A549 (cell line): ENCODE data around the gene GLE1. TPM values are rescaled to one million over a fixed set of nuclear protein-coding genes. Genes with fewer than 3 reads are reported as not detected.

Source experiments
- ATAC-seq, 2 experiments: fragments of 200-7000 bp in 1 of 2; fragments of >200 bp in 1 of 2; cut with Nextera tagmentation in 1 of 2; cut with Tn5 transposase in 1 of 2; 3 replicates each; pipeline versions ENCODE4 v1.8.0 to v1.9.1; 2018 to 2020; ENCODE audit warnings: mild to moderate bottlenecking in 1 of 2, moderate library complexity in 1 of 2
- CTCF ChIA-PET: fragments of 300-600 bp; sonication (Branson Sonifier 250); formaldehyde crosslinking; extraction: SDS; loops from one replicate; lab custom pipeline; 2021; ENCODE audit warnings: antibody characterized with exemption, inconsistent platforms; lab: Yijun Ruan, JAX
- POLR2A ChIA-PET: fragments of 350-600 bp; formaldehyde crosslinking; extraction: SDS; loops from one replicate; lab custom pipeline; 2021; ENCODE audit warnings: antibody characterized with exemption, inconsistent platforms; lab: Yijun Ruan, JAX
- DNase-seq, 2 experiments: peaks; one replicate each; pipeline versions ENCODE4 v3.0.0 to v3.0.0-alpha.2; 2011 to 2016; ENCODE audit warnings: low read depth in 1 of 2, low spot score in 1 of 2
- FAIRE-seq: peaks from 2 replicates; lab custom pipeline; 2011; peaks lifted over from hg19 to GRCh38; lab: Jason Lieb, UNC
- H3K27ac ChIP-seq, 2 experiments: fragments of >200 bp; sonication (Bioruptor Twin); formaldehyde crosslinking; 3 replicates each; pipeline ENCODE4 v1.5.1; 2016 to 2017
- H3K4me1 ChIP-seq: fragments of >200 bp; sonication (Bioruptor Twin); formaldehyde crosslinking; 3 replicates; pipeline ENCODE4 v1.6.1; 2016
- H3K4me2 ChIP-seq: fragments of >200 bp; sonication (Bioruptor Twin); formaldehyde crosslinking; 3 replicates; pipeline ENCODE4 v1.6.1; 2016
- H3K4me3 ChIP-seq: fragments of >200 bp; sonication (Bioruptor Twin); formaldehyde crosslinking; 3 replicates; pipeline ENCODE4 v1.5.1; 2016
- H3K9me3 ChIP-seq: fragments of >200 bp; sonication (Bioruptor Twin); formaldehyde crosslinking; 3 replicates; pipeline ENCODE4 v1.6.1; 2016
- ATOH8 ChIP-seq: fragments of 250-450 bp; sonication (Bioruptor Pico); IDR thresholded peaks from 2 replicates; pipeline ENCODE4 v1.5.0; 2020; ENCODE audit warnings: low read depth, mild to moderate bottlenecking, moderate library complexity
- CEBPB ChIP-seq, 2 experiments: fragments of >200 bp in 1 of 2; sonication (Bioruptor Twin) in 1 of 2; formaldehyde crosslinking in 1 of 2; IDR thresholded peaks; 2 replicates each; pipeline ENCODE4 v1.6.1; 2012 to 2016
- E2F6 ChIP-seq: IDR thresholded peaks from 2 replicates; pipeline ENCODE4 v1.6.1; 2012; ENCODE audit warnings: low read depth, borderline replicate concordance
- EHF ChIP-seq: fragments of 250-450 bp; sonication (Bioruptor Pico); IDR thresholded peaks from 2 replicates; pipeline ENCODE4 v1.5.0; 2020; ENCODE audit warnings: mild to moderate bottlenecking
- EHMT2 ChIP-seq: fragments of 200-600 bp; sonication (generic); IDR thresholded peaks from 2 replicates; pipeline ENCODE4 v1.6.1; 2016; ENCODE audit warnings: antibody characterized with exemption, low read depth, mild to moderate bottlenecking, moderate library complexity
- EP300 ChIP-seq, 2 experiments: fragments of >200 bp; sonication (Bioruptor Twin); formaldehyde crosslinking; IDR thresholded peaks; 2 replicates in 1 of 2; 3 replicates in 1 of 2; pipeline ENCODE4 v1.6.1; 2016 to 2017
- ESRRA ChIP-seq: fragments of 150-350 bp; IDR thresholded peaks from 2 replicates; pipeline ENCODE4 v1.6.1; 2014; ENCODE audit warnings: mild to moderate bottlenecking, low read length, borderline replicate concordance
- FOSL2 ChIP-seq, 2 experiments: fragments of 450-650 bp in 1 of 2; fragments of >200 bp in 1 of 2; sonication (Bioruptor Twin) in 1 of 2; formaldehyde crosslinking; IDR thresholded peaks; 2 replicates each; pipeline versions ENCODE4 v1.5.0 to v1.6.1; 2016 to 2020; ENCODE audit warnings: mild to moderate bottlenecking in 1 of 2, moderate library complexity in 1 of 2
- FOXS1 ChIP-seq: fragments of 250-450 bp; sonication (Bioruptor Pico); IDR thresholded peaks from 2 replicates; pipeline ENCODE4 v1.5.0; 2020; ENCODE audit warnings: mild to moderate bottlenecking, moderate library complexity
- HMGXB4 ChIP-seq: fragments of 250-450 bp; sonication (Bioruptor Pico); IDR thresholded peaks from 2 replicates; pipeline ENCODE4 v1.5.0; 2021; ENCODE audit warnings: mild to moderate bottlenecking, moderate library complexity, borderline replicate concordance
- HOXB5 ChIP-seq: fragments of 250-450 bp; sonication (Bioruptor Pico); IDR thresholded peaks from 2 replicates; pipeline ENCODE4 v1.5.0; 2020; ENCODE audit warnings: mild to moderate bottlenecking, moderate library complexity
- JUNB ChIP-seq: fragments of >200 bp; sonication (Bioruptor Twin); formaldehyde crosslinking; IDR thresholded peaks from 2 replicates; pipeline ENCODE4 v1.6.1; 2016
- MAFK ChIP-seq: fragments of 450-650 bp; IDR thresholded peaks from 2 replicates; pipeline ENCODE4 v1.6.1; 2014; ENCODE audit not compliant: partially characterized antibody
- MAX ChIP-seq: IDR thresholded peaks from 2 replicates; pipeline ENCODE4 v1.6.1; 2012
- MAZ ChIP-seq: fragments of 150-350 bp; IDR thresholded peaks from 2 replicates; pipeline ENCODE4 v1.6.1; 2014; ENCODE audit warnings: antibody characterized with exemption, low read depth, low read length, borderline replicate concordance
- NR3C1 ChIP-seq: fragments of >200 bp; sonication (Bioruptor Twin); formaldehyde crosslinking; IDR thresholded peaks from 3 replicates; pipeline ENCODE4 v1.6.1; 2017
- RAD21 ChIP-seq, 2 experiments: fragments of >200 bp in 1 of 2; sonication (Bioruptor Twin) in 1 of 2; formaldehyde crosslinking in 1 of 2; IDR thresholded peaks in 1 of 2; conservative IDR thresholded peaks in 1 of 2; 2 replicates in 1 of 2; 3 replicates in 1 of 2; pipeline ENCODE4 v1.6.1; 2012 to 2018; ENCODE audit warnings: inconsistent platforms in 1 of 2
- TFCP2L1 ChIP-seq: fragments of 250-450 bp; sonication (Bioruptor Pico); IDR thresholded peaks from 2 replicates; pipeline ENCODE4 v1.5.0; 2021; ENCODE audit warnings: mild to moderate bottlenecking
- TP53 ChIP-seq: fragments of 250-450 bp; sonication (Bioruptor Pico); IDR thresholded peaks from 2 replicates; pipeline ENCODE4 v1.5.0; 2021; ENCODE audit warnings: mild to moderate bottlenecking, moderate library complexity
- ZFP36 ChIP-seq: fragments of 450-650 bp; IDR thresholded peaks from 2 replicates; pipeline ENCODE4 v1.6.1; 2014; ENCODE audit warnings: borderline replicate concordance; ENCODE audit not compliant: partially characterized antibody
- WGBS: methylation state at CpG from one replicate; pipeline ENCODE4 v1.1.6; 2017; ENCODE audit errors: missing lambda C conversion rate; 5-methylcytosine and 5-hydroxymethylcytosine counted together
- polyA plus RNA-seq, 4 experiments: library from polyadenylated mRNA; depleted of rRNA in 3 of 4; stranded (reverse); fragments of >200 nt; fragmentation: RNase III in 1 of 4; extraction: RNeasy Plus Mini Kit Qiagen cat#74134 plus additional on column Dnase treatment in 1 of 4; gene quantifications; 2 replicates in 3 of 4; 3 replicates in 1 of 4; pipeline ENCODE4 v1.2.3, GENCODE V29; 2011 to 2017

The GLE1 gene
- polyA plus RNA-seq, 2 of the 4 experiments (the other 2 are of a cell fraction) = 31.5 to 49.2 TPM

GRCh38 chr9:128553728-128554127 lies 49.2 kb downstream of the GLE1 start:
- DNase-seq (peak in 1 of 2 experiments; percentile 66), FAIRE-seq (no peak)

GRCh38 chr9:128554155-128554862 lies 49.8 kb downstream of the GLE1 start:
- ChIA-PET POLR2A (interaction anchor here (1.5 kb wide), 1 partner anchor 10 kb away, joined by 5 read pairs; no protein-coding TSS in a partner anchor), CTCF (interaction anchor here (0.5 to 1.7 kb wide), 5 partner anchors 9 to 81 kb away, joined by 3 to 6 read pairs (median 3); no protein-coding TSS in a partner anchor)
- WGBS = 7% methylated on average over 5 of the region's 5 CpGs
- peak overlapping the region; percentile 75 for H3K4me3 ChIP-seq
- DNase-seq (peak; percentile 72), ATAC-seq (peak; percentile 58 to 67; a peak in 5 of 6 replicates), FAIRE-seq (no peak)
- H3K4me2 ChIP-seq = peak overlapping the region; percentile 88
- H3K9me3 ChIP-seq = no peaks in the 10 kb centered on the region
- H3K27ac ChIP-seq = peak overlapping the region; percentile 63 to 95
- TF ChIP-seq RAD21 (conservative IDR thresholded peaks at IDR 0.05 in 1 of 2, IDR thresholded peaks at IDR 0.05 in 1 of 2) (0 out of 5 replicates have a peak, but pooled peaks of 1 of the 2 experiments have one; percentile 1), HMGXB4 (no peak), MAFK (peak; percentile 69), NR3C1 (no peak), TFCP2L1 (CRISPR knock-in tag) (no peak), EHF (CRISPR knock-in tag) (no peak), ESRRA (no peak), MAZ (no peak), CEBPB (IDR thresholded peaks at IDR 0.05) (peak in 1 of 2 experiments; percentile 58; a peak in 1 of 4 replicates), EHMT2 (no peak), FOSL2 (IDR thresholded peaks at IDR 0.05) (no peak), FOSL2 (CRISPR knock-in tag; IDR thresholded peaks at IDR 0.05) (0 out of 2 replicates have a peak, but pooled peaks have one; percentile 8), MAX (peak; percentile 45; the same call in 1 of the 2 replicates)
- peaks cover 68% of the 10 kb centered on the region for H3K4me1 ChIP-seq

More at GRCh38 chr9:128553728-128554127, 49.2 kb downstream of the GLE1 start:
- Histone ChIP-seq H3K4me3 (peak overlapping the region; percentile 75), H3K9me3 (no peaks in the 10 kb centered on the region), H3K4me1 (peaks cover 62% of the 10 kb centered on the region), H3K27ac (peak overlapping the region; percentile 88 to 95), H3K4me2 (peak overlapping the region; percentile 88)
- ChIA-PET POLR2A (interaction anchor here (0.8 to 2.3 kb wide), 5 partner anchors 10 to 192 kb away, joined by 3 to 12 read pairs (median 5); partner anchors contain the start of gene URM1), CTCF (interaction anchor here (1.0 to 2.3 kb wide), 5 partner anchors 10 to 82 kb away, joined by 3 to 6 read pairs (median 4); no protein-coding TSS in a partner anchor)
- 24% methylated on average over 6 of the region's 6 CpGs for WGBS
- TF ChIP-seq HOXB5 (CRISPR knock-in tag) (no peak), EP300 (IDR thresholded peaks at IDR 0.05) (no peak), ATOH8 (CRISPR knock-in tag) (no peak), FOXS1 (CRISPR knock-in tag) (no peak), TP53 (CRISPR knock-in tag) (no peak), JUNB (no peak), E2F6 (no peak), ZFP36 (no peak), RAD21 (conservative IDR thresholded peaks at IDR 0.05 in 1 of 2, IDR thresholded peaks at IDR 0.05 in 1 of 2) (no peak)
- TF ChIP-seq, all 56 proteins: peak for 0
- peak in 1 of 2 experiments; percentile 4; a peak in 1 of 6 replicates for ATAC-seq
